Fibroblast of lung (primary cell): ENCODE data around the gene HDAC4.

Experiments used
- CTCF ChIP-seq, 2 donors: IDR thresholded peaks in 1 of 2; conservative IDR thresholded peaks in 1 of 2; 1 replicate in 1 of 2; 2 replicates in 1 of 2; pipeline ENCODE4 v1.5.1; 2011 to 2012; ENCODE audit warnings: low read length in 2 of 2, control low read depth in 1 of 2, inconsistent platforms in 1 of 2, low read depth in 1 of 2, mild to moderate bottlenecking in 1 of 2
- EZH2 ChIP-seq: IDR thresholded peaks from 2 replicates; pipeline ENCODE4 v1.5.1; 2012; ENCODE audit warnings: low read length, control low read depth, mild to moderate bottlenecking; ENCODE audit errors: missing control alignments

GRCh38 chr2:239222312-239222660 lies 178.5 kb downstream of the HDAC4 start:
- TF ChIP-seq CTCF (conservative IDR thresholded peaks at IDR 0.05 in 1 of 2, IDR thresholded peaks at IDR 0.05 in 1 of 2; ENCODE audit: low read depth in 1 of 2, low read length in 2 of 2), result no peak
- TF ChIP-seq EZH2, result no peak
